CD14-positive monocyte (primary cell): ENCODE measurements around the gene MX2. TPM values are rescaled to one million over a fixed set of nuclear protein-coding genes. Genes with fewer than 3 reads are reported as not detected.

ENCODE experiments used
- DNase-seq, 3 donors: peaks; one replicate each; pipeline ENCODE4 v3.0.0-alpha.2; 2011 to 2022
- H2AFZ ChIP-seq: 2 replicates; pipeline ENCODE4 v1.6.0; 2012; ENCODE audit warnings: mild to moderate bottlenecking, low read depth, low read length, inconsistent platforms; ENCODE audit not compliant: insufficient read depth, poor library complexity, severe bottlenecking
- H3K27ac ChIP-seq, 2 donors: 1 replicate in 1 of 2; 2 replicates in 1 of 2; pipeline ENCODE4 v1.5.1; 2012 to 2013; ENCODE audit warnings: low read length in 2 of 2, control low read depth in 1 of 2, inconsistent platforms in 1 of 2, low read depth in 1 of 2, mild to moderate bottlenecking in 1 of 2
- H3K27me3 ChIP-seq, 2 donors: one replicate each; pipeline versions ENCODE4 v1.6.0 to v1.6.1; 2011 to 2013; ENCODE audit warnings: low read length in 2 of 2; ENCODE audit not compliant: control insufficient read depth in 2 of 2, insufficient read depth in 2 of 2
- H3K36me3 ChIP-seq, 2 donors: replicated peaks in 1 of 2; 1 replicate in 1 of 2; 2 replicates in 1 of 2; pipeline versions ENCODE4 v1.5.1 to v1.6.1; 2012 to 2013; ENCODE audit warnings: low read length in 2 of 2, control low read depth in 1 of 2, inconsistent platforms in 1 of 2, mild to moderate bottlenecking in 1 of 2; ENCODE audit not compliant: insufficient read depth in 2 of 2, control insufficient read depth in 1 of 2
- H3K4me1 ChIP-seq, 2 donors: 1 replicate in 1 of 2; 2 replicates in 1 of 2; pipeline versions ENCODE4 v1.5.1 to v1.6.1; 2012 to 2013; ENCODE audit warnings: low read length in 2 of 2, control low read depth in 1 of 2, inconsistent platforms in 1 of 2, mild to moderate bottlenecking in 1 of 2, moderate library complexity in 1 of 2; ENCODE audit not compliant: insufficient read depth in 2 of 2, control insufficient read depth in 1 of 2
- H3K4me2 ChIP-seq: replicated peaks from 2 replicates; pipeline ENCODE3; 2012; ENCODE audit warnings: low read length, moderate library complexity, mild to moderate bottlenecking; ENCODE audit not compliant: poor library complexity, severe bottlenecking; ENCODE audit errors: extremely low read depth
- H3K4me3 ChIP-seq, 3 experiments: fragments of 200-600 bp in 1 of 3; sonication (generic) in 1 of 3; replicated peaks in 1 of 3; 1 replicate in 2 of 3; 2 replicates in 1 of 3; pipeline ENCODE4 v1.5.1; 2011 to 2013; ENCODE audit warnings: low read length in 3 of 3, mild to moderate bottlenecking in 3 of 3, control low read depth in 2 of 3, low read depth in 2 of 3, inconsistent platforms in 1 of 3, moderate library complexity in 1 of 3
- H3K79me2 ChIP-seq: 2 replicates; pipeline ENCODE4 v1.6.0; 2012; ENCODE audit warnings: mild to moderate bottlenecking, control low read depth, inconsistent platforms, low read length, moderate library complexity; ENCODE audit not compliant: insufficient read depth
- H3K9ac ChIP-seq: 2 replicates; pipeline ENCODE4 v1.6.0; 2017; ENCODE audit warnings: low read length, mild to moderate bottlenecking; ENCODE audit not compliant: insufficient read depth, poor library complexity, severe bottlenecking
- H3K9me3 ChIP-seq, 2 donors: replicated peaks in 1 of 2; 1 replicate in 1 of 2; 2 replicates in 1 of 2; pipeline versions ENCODE4 v1.5.1 to v1.6.1; 2012 to 2013; ENCODE audit warnings: low read length in 2 of 2, control low read depth in 1 of 2; ENCODE audit not compliant: control insufficient read depth in 1 of 2, insufficient read depth in 1 of 2
- H4K20me1 ChIP-seq: 2 replicates; pipeline ENCODE4 v1.6.0; 2012; ENCODE audit warnings: mild to moderate bottlenecking, low read length, control low read depth, moderate library complexity; ENCODE audit not compliant: insufficient read depth
- H3K27ac Mint-ChIP-seq, 7 donors: one replicate each; pipeline ENCODE4 v1.8.0; 2020; ENCODE audit warnings: mild to moderate bottlenecking in 7 of 7, mixed read lengths in 7 of 7, moderate library complexity in 6 of 7, inconsistent platforms in 2 of 7
- H3K27me3 Mint-ChIP-seq, 3 donors: one replicate each; pipeline ENCODE4 v1.8.0; 2021 to 2022; ENCODE audit warnings: low read depth in 3 of 3, mild to moderate bottlenecking in 3 of 3, mixed read lengths in 3 of 3, moderate library complexity in 3 of 3, inconsistent platforms in 1 of 3
- H3K36me3 Mint-ChIP-seq, 2 donors: one replicate each; pipeline ENCODE4 v1.8.0; 2020; ENCODE audit warnings: mixed read lengths in 2 of 2, inconsistent platforms in 1 of 2, mild to moderate bottlenecking in 1 of 2
- H3K4me1 Mint-ChIP-seq: one replicate; pipeline ENCODE4 v1.8.0; 2020; ENCODE audit warnings: mild to moderate bottlenecking, mixed read lengths
- H3K4me3 Mint-ChIP-seq, 2 donors: one replicate each; pipeline ENCODE4 v1.8.0; 2020; ENCODE audit warnings: mild to moderate bottlenecking in 2 of 2, mixed read lengths in 2 of 2, moderate library complexity in 1 of 2
- H3K9me3 Mint-ChIP-seq, 7 donors: one replicate each; pipeline ENCODE4 v1.8.0; 2020 to 2022; ENCODE audit warnings: mixed read lengths in 7 of 7, mild to moderate bottlenecking in 6 of 7, moderate library complexity in 6 of 7, inconsistent platforms in 2 of 7
- CTCF ChIP-seq: fragments of 200-600 bp; IDR thresholded peaks from one replicate; pipeline ENCODE4 v1.8.0; 2022; ENCODE audit warnings: antibody characterized with exemption, mild to moderate bottlenecking
- WGBS: methylation state at CpG from one replicate; pipeline ENCODE4 v1.1.5; 2013; ENCODE audit warnings: missing lambda C conversion rate; ENCODE audit not compliant: insufficient coverage; 5-methylcytosine and 5-hydroxymethylcytosine counted together
- intact Hi-C, 2 donors: fragments of 100-400 bp; cut with micrococcal nuclease; formaldehyde crosslinking; loops; one replicate each; pipeline versions ENCODE4 v1.15.0 to v1.15.1; 2023
- polyA plus RNA-seq, 3 donors: library from polyadenylated mRNA; depleted of rRNA in 1 of 3; unstranded in 2 of 3; stranded (reverse) in 1 of 3; fragments of 300-500 nt in 2 of 3; fragments of >200 nt in 1 of 3; fragmentation: Illumina TruSeq in 2 of 3; gene quantifications; 1 replicate in 2 of 3; 2 replicates in 1 of 3; pipeline ENCODE4 v1.2.3, GENCODE V29; 2012 to 2021

The MX2 gene
- polyA plus RNA-seq, 3 donors: 43.1 to 79.4 (median 50.3) TPM

GRCh38 chr21:41396558-41397075, 34.8 kb downstream of the MX2 start:
- peak; percentile 62 to 71 (median 68) for DNase-seq

GRCh38 chr21:41397471-41397891, 35.7 kb downstream of the MX2 start:
- Histone ChIP-seq H3K9ac (no peak overlapping the region), H3K36me3 (peaks cover 45 to 74% of the 10 kb centered on the region in 2 donors), H3K27ac (peak overlapping the region; percentile 64 to 84), H3K9me3 (no peaks in the 10 kb centered on the region), H3K4me1 (peaks cover 36 to 44% of the 10 kb centered on the region in 2 donors), H3K4me3 (peak overlapping the region in 1 of 3 experiments; percentile 67), H2AFZ (peak overlapping the region; percentile 22), H4K20me1 (no peaks in the 10 kb centered on the region), H3K4me2 (peak overlapping the region; percentile 71), H3K27me3 (no peaks in the 10 kb centered on the region), H3K79me2 (no peaks in the 10 kb centered on the region)
- WGBS: 66% methylated on average over 6 of the region's 7 CpGs
- peaks cover 0 to 1% (median 0%) of the 10 kb centered on the region in 7 donors for H3K9me3 Mint-ChIP-seq
- peaks cover 72 to 87% of the 10 kb centered on the region in 2 donors for H3K36me3 Mint-ChIP-seq
- no peak for TF ChIP-seq CTCF
- peak overlapping the region; percentile 75 to 92 (median 87) for H3K27ac Mint-ChIP-seq
- intact Hi-C loops: loop anchor here in 1 of 2 donors (5.0 kb wide), 1 partner anchor 35 kb away; the partner anchor contains the start of gene MX2
- H3K4me1 Mint-ChIP-seq: peaks cover 50% of the 10 kb centered on the region
- peak overlapping the region; percentile 42 to 73 for H3K4me3 Mint-ChIP-seq
- peaks cover 0 to 3% (median 0%) of the 10 kb centered on the region in 3 donors for H3K27me3 Mint-ChIP-seq
- peak in 2 of 3 donors; percentile 30 to 37 for DNase-seq

More at GRCh38 chr21:41396558-41397075, 34.8 kb downstream of the MX2 start:
- Mint-ChIP-seq H3K27ac (peak overlapping the region; percentile 70 to 92 (median 89)), H3K36me3 (peaks cover 71 to 87% of the 10 kb centered on the region in 2 donors), H3K27me3 (peaks cover 0 to 3% (median 0%) of the 10 kb centered on the region in 3 donors), H3K4me1 (peaks cover 50% of the 10 kb centered on the region), H3K4me3 (peak overlapping the region; percentile 31 to 73), H3K9me3 (peaks cover 0 to 1% (median 0%) of the 10 kb centered on the region in 7 donors)
- Histone ChIP-seq H4K20me1 (no peaks in the 10 kb centered on the region), H3K4me3 (peak overlapping the region in 1 of 3 experiments; percentile 67), H3K4me1 (peaks cover 36 to 44% of the 10 kb centered on the region in 2 donors), H3K36me3 (peaks cover 37 to 73% of the 10 kb centered on the region in 2 donors), H3K4me2 (peak overlapping the region; percentile 71), H2AFZ (peak overlapping the region; percentile 16), H3K9me3 (no peaks in the 10 kb centered on the region), H3K27ac (peak overlapping the region; percentile 64 to 84), H3K9ac (no peak overlapping the region), H3K79me2 (no peaks in the 10 kb centered on the region), H3K27me3 (no peaks in the 10 kb centered on the region)
- TF ChIP-seq CTCF: no peak
- intact Hi-C loops: loop anchor here in 1 of 2 donors (5.0 kb wide), 1 partner anchor 34 kb away; the partner anchor contains the start of gene MX2
- WGBS: 2% methylated on average over 4 of the region's 7 CpGs
